Caco-2 (cell line): ENCODE results near the gene ACAP3. TPM values are rescaled to one million over a fixed set of nuclear protein-coding genes. Genes with fewer than 3 reads are reported as not detected.
"Not testable (repeated sequence)": the region's sequence is repeated elsewhere in the genome, so short reads cannot be mapped to it uniquely, and the experiment has no call there.

ENCODE experiments used
- BruUV-seq: library from RNA; stranded (reverse); fragments of 400-500 nt; replicated peaks from 2 replicates; lab custom pipeline; 2021; lab: Mats Ljungman, UMichigan
- CTCF ChIA-PET: fragments of 300-600 bp; sonication (Branson Sonifier 250); formaldehyde crosslinking; loops from one replicate; lab custom pipeline; 2022; ENCODE audit warnings: antibody characterized with exemption; lab: Charles Lee
- POLR2A ChIA-PET: fragments of 300-600 bp; sonication (Branson Sonifier 250); formaldehyde crosslinking; loops from one replicate; lab custom pipeline; 2022; ENCODE audit warnings: antibody characterized with exemption; lab: Charles Lee
- DNase-seq, 2 experiments: peaks; one replicate each; pipeline versions ENCODE4 v3.0.0 to v3.0.0-alpha.2; 2020 to 2022
- H3K27me3 ChIP-seq: replicated peaks from 2 replicates; pipeline ENCODE4 v1.6.0; 2011; ENCODE audit warnings: low read length; ENCODE audit not compliant: control insufficient read depth, insufficient read depth
- H3K36me3 ChIP-seq: 2 replicates; pipeline ENCODE4 v1.5.1; 2011; ENCODE audit warnings: low read length; ENCODE audit not compliant: control insufficient read depth, insufficient read depth
- H3K4me1 ChIP-seq: fragments of 250-450 bp; sonication (Bioruptor Pico); 2 replicates; pipeline ENCODE4 v1.5.1; 2020; ENCODE audit warnings: mild to moderate bottlenecking
- H3K4me3 ChIP-seq: 2 replicates; pipeline ENCODE4 v1.5.1; 2011; ENCODE audit warnings: low read depth, mild to moderate bottlenecking, control low read depth, low read length
- H3K9me3 ChIP-seq: fragments of 250-450 bp; sonication (Bioruptor Pico); 2 replicates; pipeline ENCODE4 v1.5.1; 2020; ENCODE audit warnings: mild to moderate bottlenecking, moderate library complexity
- H3K27ac Mint-ChIP-seq: one replicate; pipeline ENCODE4 v1.8.0; 2022; ENCODE audit warnings: mixed read lengths; ENCODE audit not compliant: unreplicated experiment
- H3K27me3 Mint-ChIP-seq: one replicate; pipeline ENCODE4 v1.8.0; 2022; ENCODE audit warnings: mixed read lengths; ENCODE audit not compliant: insufficient read depth, unreplicated experiment
- H3K36me3 Mint-ChIP-seq: one replicate; pipeline ENCODE4 v1.8.0; 2022; ENCODE audit warnings: mild to moderate bottlenecking, mixed read lengths; ENCODE audit not compliant: insufficient read depth, unreplicated experiment
- H3K4me1 Mint-ChIP-seq: one replicate; pipeline ENCODE4 v1.8.0; 2022; ENCODE audit warnings: low read depth, mixed read lengths; ENCODE audit not compliant: unreplicated experiment
- H3K4me3 Mint-ChIP-seq: one replicate; pipeline ENCODE4 v1.8.0; 2022; ENCODE audit warnings: mild to moderate bottlenecking, moderate library complexity, mixed read lengths; ENCODE audit not compliant: unreplicated experiment
- H3K9me3 Mint-ChIP-seq: one replicate; pipeline ENCODE4 v1.8.0; 2022; ENCODE audit warnings: mixed read lengths; ENCODE audit not compliant: unreplicated experiment
- CTCF ChIP-seq, 2 experiments: fragments of 200-600 bp in 1 of 2; IDR thresholded peaks; 1 replicate in 1 of 2; 2 replicates in 1 of 2; pipeline versions ENCODE4 v1.5.1 to v1.8.0; 2011 to 2022; ENCODE audit warnings: antibody characterized with exemption in 1 of 2, control low read depth in 1 of 2, inconsistent platforms in 1 of 2, low read depth in 1 of 2, low read length in 1 of 2, mild to moderate bottlenecking in 1 of 2, moderate library complexity in 1 of 2; ENCODE audit not compliant: insufficient read depth in 1 of 2, severe bottlenecking in 1 of 2, unreplicated experiment in 1 of 2
- intact Hi-C: fragments of 100-400 bp; cut with micrococcal nuclease; formaldehyde crosslinking; loops from one replicate; pipeline ENCODE4 v1.10.0; 2022; ENCODE audit not compliant: unreplicated experiment
- total RNA-seq: library from RNA; stranded (reverse); gene quantifications from 2 replicates; pipeline ENCODE4 v1.2.3, GENCODE V29; 2022

ACAP3 gene
- total RNA-seq, 1 experiment from 2014 or later: 46.6 TPM

GRCh38 chr1:1318777-1319645 lies 11.3 kb upstream of the ACAP3 start:
- H3K27ac Mint-ChIP-seq: peak overlapping the region; percentile 45
- no peaks in the 10 kb centered on the region for H3K9me3 Mint-ChIP-seq

GRCh38 chr1:1318131-1318652 lies 10.5 kb upstream of the ACAP3 start:
- H3K36me3 ChIP-seq: no peaks in the 10 kb centered on the region; the same call in 1 of the 2 replicates
- TF ChIP-seq CTCF (IDR thresholded peaks at IDR 0.05; ENCODE audit: insufficient read depth in 1 of 2, low read depth in 1 of 2, low read length in 1 of 2, severe bottlenecking in 1 of 2, unreplicated experiment in 1 of 2): no peak
- ChIA-PET CTCF (no interaction called here), POLR2A (interaction anchor here (0.7 kb wide), 1 partner anchor 320 kb away, joined by 4 read pairs; no protein-coding TSS in a partner anchor)
- Mint-ChIP-seq H3K4me1 (peaks cover 6% of the 10 kb centered on the region), H3K27me3 (no peaks in the 10 kb centered on the region), H3K36me3 (peaks cover 78% of the 10 kb centered on the region), H3K4me3 (no peak overlapping the region), H3K27ac (no peak overlapping the region), H3K9me3 (no peaks in the 10 kb centered on the region)
- intact Hi-C loops: no loop called here
- H3K27me3 ChIP-seq: no peaks in the 10 kb centered on the region
- no peaks in the 10 kb centered on the region for H3K4me1 ChIP-seq
- no peaks in the 10 kb centered on the region for H3K9me3 ChIP-seq
- H3K4me3 ChIP-seq: no peak overlapping the region
- no peak for DNase-seq
- no TSS peak for BruUV-seq

More at GRCh38 chr1:1318777-1319645, 11.3 kb upstream of the ACAP3 start:
- no peaks in the 10 kb centered on the region for H3K4me1 ChIP-seq
- no peaks in the 10 kb centered on the region for H3K27me3 ChIP-seq
- Mint-ChIP-seq H3K4me1 (peaks cover 13% of the 10 kb centered on the region), H3K27me3 (no peaks in the 10 kb centered on the region), H3K36me3 (peaks cover 70% of the 10 kb centered on the region), H3K4me3 (no peak overlapping the region)
- no TSS peak for BruUV-seq
- intact Hi-C loops: no loop called here
- no peak for DNase-seq
- TF ChIP-seq CTCF (IDR thresholded peaks at IDR 0.05; ENCODE audit: insufficient read depth in 1 of 2, low read depth in 1 of 2, low read length in 1 of 2, severe bottlenecking in 1 of 2, unreplicated experiment in 1 of 2): no peak
- ChIA-PET POLR2A (no interaction called here), CTCF (no interaction called here)
- no peaks in the 10 kb centered on the region; the same call in 1 of the 2 replicates for H3K36me3 ChIP-seq
- no peak overlapping the region for H3K4me3 ChIP-seq
- H3K9me3 ChIP-seq: no peaks in the 10 kb centered on the region

GRCh38 chr1:1317420-1317819 lies 9.7 kb upstream of the ACAP3 start:
- no peak for DNase-seq
- Mint-ChIP-seq H3K27ac (no peak overlapping the region), H3K36me3 (peaks cover 85% of the 10 kb centered on the region), H3K9me3 (no peaks in the 10 kb centered on the region), H3K4me1 (peaks cover 6% of the 10 kb centered on the region), H3K27me3 (no peaks in the 10 kb centered on the region), H3K4me3 (no peak overlapping the region)
- Histone ChIP-seq H3K4me3 (no peak overlapping the region), H3K27me3 (no peaks in the 10 kb centered on the region), H3K36me3 (no peaks in the 10 kb centered on the region; the same call in 1 of the 2 replicates), H3K4me1 (no peaks in the 10 kb centered on the region), H3K9me3 (no peaks in the 10 kb centered on the region)
- intact Hi-C loops: no loop called here
- TF ChIP-seq CTCF (IDR thresholded peaks at IDR 0.05; ENCODE audit: insufficient read depth in 1 of 2, low read depth in 1 of 2, low read length in 1 of 2, severe bottlenecking in 1 of 2, unreplicated experiment in 1 of 2): no peak
- ChIA-PET POLR2A (interaction anchor here (0.7 kb wide), 1 partner anchor 319 kb away, joined by 4 read pairs; no protein-coding TSS in a partner anchor), CTCF (no interaction called here)
- TSS peak; percentile 45 for BruUV-seq

GRCh38 chr1:1316199-1316598 lies 8.5 kb upstream of the ACAP3 start:
- DNase-seq, intact Hi-C loops, POLR2A ChIA-PET, H3K4me3 ChIP-seq, BruUV-seq, CTCF ChIA-PET, H3K4me1 ChIP-seq, H3K4me3 Mint-ChIP-seq, H3K9me3 Mint-ChIP-seq, H3K27me3 ChIP-seq, H3K27me3 Mint-ChIP-seq, H3K27ac Mint-ChIP-seq, H3K4me1 Mint-ChIP-seq, H3K9me3 ChIP-seq, H3K36me3 ChIP-seq: not testable (repeated sequence)
- H3K36me3 Mint-ChIP-seq: peaks cover 85% of the 10 kb centered on the region
